Stimulated activated CD4-positive, alpha-beta T cell treated with anti-CD3 and anti-CD28 coated beads, TNF-alpha, amount 100 ng/mL, for 1 hour (primary cell): ENCODE data around the gene ZNF280C.
"Not testable (repeated sequence)": the region's sequence is repeated elsewhere in the genome, so short reads cannot be mapped to it uniquely, and the experiment has no call there.

ENCODE experiments used
- DNase-seq, 3 donors: peaks; one replicate each; pipeline ENCODE4 v3.0.0-alpha.2; 2020; ENCODE audit warnings: low read depth in 3 of 3, low spot score in 1 of 3

ZNF280C gene

DNA sequence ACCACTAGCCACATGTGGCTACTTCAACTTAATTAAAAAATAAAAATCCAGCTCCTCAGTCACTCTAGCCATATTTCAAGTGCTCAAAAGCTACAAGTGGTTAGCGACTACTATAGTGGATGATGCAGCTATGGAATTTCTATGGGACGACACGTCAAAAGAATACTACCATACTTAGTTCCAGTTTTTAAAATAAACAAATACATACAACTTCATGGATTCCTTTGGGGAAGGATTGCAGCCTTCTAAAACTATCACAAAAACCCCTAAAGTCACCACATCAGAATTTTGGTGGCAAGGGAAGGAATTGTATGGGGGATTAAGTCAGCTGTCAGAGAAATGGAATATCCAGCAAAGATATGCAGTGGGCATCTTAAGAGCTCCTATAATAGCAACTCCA, 6.5 kb downstream of the ZNF280C start:
- DNase-seq, result no peak

DNA sequence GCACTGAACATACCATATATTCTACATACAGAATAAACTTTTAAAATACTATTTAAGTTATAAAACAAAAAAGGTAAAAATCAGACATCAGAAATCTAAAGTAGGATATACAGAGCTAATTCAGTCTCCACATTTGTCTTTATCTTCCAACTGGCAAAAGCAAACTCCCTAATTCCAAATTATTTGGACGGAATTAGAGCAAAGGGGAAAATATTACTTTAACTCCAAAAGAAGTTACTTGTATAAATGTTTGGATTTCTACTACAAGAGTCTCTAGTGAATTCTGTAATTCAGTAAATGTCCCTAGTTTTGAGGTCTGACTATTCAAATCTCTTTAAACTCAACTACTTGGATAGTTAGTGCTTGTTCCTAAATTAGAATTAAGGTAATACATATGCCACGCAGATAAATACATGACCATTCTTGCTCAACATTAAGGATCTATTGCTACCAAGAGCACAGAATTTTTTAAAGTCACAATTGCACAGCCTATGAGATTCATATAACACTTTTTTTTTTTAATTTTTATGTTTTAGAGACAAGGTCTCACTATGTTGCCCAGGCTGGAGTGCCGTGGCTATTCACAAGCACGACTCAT, 7.3 kb downstream of the ZNF280C start:
- no peak for DNase-seq

DNA sequence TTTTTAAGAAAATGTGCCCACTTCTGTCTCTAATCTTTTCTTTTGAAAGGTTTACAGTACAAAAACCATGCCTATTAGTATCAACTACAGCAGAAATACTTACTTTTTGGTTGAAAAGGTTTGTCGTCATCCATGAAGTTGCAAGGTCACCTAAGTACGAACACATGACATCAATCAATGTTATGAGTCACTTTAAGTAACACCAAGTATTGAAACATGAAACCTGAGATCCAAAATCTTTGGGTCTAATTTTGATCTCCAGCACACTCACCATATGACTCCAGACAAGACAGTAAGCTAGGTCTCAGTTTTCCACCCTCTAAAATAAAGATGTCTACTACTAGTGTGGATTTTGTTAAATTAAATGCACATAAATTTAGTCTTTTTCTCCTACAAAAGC, 8.4 kb downstream of the ZNF280C start:
- no peak for DNase-seq

DNA sequence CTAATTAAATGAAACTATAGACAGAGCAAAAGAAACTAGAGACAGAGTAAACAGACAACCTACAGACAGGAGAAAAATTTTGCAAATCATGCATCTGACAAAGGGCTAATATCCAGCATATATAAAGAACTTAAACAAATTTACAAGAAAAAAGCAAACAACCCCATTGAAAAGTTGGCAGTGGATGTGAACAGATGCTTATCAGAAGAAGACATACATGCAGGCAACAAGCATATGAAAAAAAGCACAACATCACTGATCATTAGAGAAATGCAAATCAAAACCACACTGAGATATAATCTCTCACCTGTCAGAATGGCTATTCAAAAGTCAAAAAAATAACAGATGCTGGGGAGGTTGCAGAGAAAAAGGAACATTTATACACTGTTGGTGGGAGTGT, 14.8 kb downstream of the ZNF280C start:
- no peak for DNase-seq

DNA sequence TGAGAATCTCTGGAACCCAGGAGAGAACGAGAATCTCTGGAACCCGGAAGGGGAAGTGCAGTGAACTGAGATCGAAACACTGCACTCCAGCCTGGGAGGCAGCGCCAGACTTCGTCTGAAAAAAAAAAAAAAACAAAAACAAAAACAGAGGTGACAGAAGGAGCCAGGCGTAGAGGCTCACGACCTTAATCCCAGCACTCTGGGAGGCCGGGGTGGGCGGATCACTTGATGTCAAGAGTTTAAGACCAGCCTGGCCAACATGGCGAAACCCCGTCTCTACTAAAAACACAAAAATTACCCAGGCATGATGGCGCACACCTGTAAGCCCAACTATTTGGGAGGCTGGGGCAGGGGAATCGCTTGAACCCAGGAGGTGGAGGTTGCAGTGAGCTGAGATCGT, 17.0 kb downstream of the ZNF280C start:
- DNase-seq, result no peak

DNA sequence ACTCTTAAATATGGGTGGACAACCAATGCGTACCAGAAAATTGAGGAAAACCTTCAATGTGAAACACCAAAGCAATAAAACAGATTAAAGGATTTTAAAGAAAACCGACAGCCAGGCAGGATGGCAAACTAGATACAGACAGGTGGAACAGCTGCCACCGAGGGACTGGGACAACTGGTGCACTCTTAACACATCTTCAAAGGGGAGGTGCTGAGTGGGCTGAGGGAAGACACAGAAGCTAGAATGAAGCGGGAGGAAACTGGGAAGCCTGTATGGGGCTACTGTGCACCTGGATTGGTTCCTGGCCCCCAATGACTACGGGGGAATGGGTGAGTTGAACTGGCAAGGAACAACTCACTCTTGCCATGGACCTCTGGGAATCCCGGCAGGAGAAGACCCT, 20.7 kb downstream of the ZNF280C start:
- DNase-seq, result no peak

DNA sequence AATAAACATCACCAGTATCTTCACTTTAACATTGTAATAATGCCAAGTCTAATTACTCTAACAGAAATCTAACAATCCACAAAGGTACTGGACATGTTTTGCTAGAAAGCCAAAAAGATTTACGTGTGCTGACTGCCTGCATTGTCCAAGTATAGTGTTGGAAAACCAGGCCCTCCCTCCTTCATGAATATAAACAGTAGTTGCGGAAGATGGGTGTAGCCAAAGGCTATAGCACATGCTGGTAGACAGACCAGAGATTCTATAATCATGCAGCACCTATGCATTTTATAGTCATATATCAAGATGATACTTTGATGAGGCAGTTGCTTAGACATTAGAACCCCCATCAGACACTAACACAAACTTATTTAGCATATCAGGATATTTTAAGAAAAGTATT, 22.6 kb downstream of the ZNF280C start:
- no peak for DNase-seq

DNA sequence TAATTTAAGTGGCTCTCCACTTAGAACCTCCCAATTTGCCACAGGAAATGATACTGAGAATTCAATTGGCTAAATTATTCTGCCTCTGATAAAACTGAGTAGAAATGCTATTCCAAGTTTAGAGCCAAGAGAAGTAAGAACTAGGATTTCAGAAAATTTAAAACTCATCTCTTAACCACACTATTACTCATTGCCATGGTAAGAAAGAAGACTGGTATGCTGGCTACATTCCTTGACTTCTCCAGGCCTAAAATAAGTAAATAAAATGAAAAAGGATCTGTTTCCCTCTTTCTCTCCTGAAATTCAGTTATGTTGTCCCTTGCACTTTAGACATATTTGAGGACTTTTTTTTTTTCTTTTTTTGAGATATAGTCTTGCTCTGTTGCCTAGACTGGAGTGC, 23.3 kb downstream of the ZNF280C start:
- DNase-seq, result no peak

DNA sequence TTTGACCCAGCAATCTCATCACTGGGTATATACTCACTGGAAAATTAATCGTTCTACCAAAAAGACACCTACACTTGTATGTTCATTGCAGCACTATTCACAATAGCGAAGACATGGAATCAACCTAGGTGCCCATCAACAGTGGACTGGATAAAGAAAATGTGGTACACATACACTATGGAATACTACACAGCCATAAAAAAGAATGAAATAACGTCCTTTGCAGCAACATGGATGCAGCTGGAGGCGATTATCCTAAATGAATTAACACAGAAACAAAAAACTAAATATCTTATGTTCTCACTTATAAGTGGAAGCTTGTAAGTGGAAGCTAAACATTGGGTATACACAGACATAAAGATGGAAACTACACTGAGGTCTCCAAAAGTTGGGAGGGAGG, 37.5 kb downstream of the ZNF280C start:
- DNase-seq, result not testable (repeated sequence)

DNA sequence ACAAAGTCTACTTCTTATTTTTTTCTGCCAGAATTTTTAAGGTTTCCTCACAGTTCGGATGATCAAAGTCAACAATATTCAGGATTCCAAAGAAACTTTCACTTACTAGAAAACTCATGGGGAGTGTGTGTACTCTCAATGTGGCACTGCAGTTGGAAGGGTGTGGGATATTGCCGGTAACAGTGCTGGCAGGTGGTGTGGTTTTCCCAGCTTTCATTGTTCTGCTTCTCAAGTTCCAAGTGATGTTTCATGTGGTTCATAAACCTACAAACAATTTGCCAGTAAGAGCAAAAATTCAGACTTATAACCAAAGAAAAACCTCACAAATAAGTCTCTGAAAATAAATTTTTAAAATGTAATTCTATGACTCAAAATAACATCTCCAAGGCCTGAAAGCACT, 39.8 kb downstream of the ZNF280C start:
- DNase-seq, result no peak

DNA sequence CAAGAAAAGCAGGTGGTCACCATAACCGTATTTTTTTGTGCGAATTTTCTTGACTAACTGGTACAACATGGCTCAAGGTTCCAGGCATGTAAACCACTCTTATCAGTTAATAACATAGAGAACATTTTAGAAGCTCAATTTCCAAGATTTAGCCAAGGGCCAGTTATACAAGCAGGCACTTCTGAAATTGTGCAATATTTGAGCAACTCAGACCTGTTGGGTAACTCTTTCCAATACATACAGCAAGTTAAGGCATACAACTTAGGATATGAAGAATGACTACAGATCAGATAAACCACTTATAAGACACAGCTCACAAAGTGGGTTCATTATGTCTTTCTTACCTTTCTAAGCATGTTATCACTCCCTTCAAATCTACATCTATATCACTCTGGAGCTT, 43.9 kb downstream of the ZNF280C start:
- no peak for DNase-seq

DNA sequence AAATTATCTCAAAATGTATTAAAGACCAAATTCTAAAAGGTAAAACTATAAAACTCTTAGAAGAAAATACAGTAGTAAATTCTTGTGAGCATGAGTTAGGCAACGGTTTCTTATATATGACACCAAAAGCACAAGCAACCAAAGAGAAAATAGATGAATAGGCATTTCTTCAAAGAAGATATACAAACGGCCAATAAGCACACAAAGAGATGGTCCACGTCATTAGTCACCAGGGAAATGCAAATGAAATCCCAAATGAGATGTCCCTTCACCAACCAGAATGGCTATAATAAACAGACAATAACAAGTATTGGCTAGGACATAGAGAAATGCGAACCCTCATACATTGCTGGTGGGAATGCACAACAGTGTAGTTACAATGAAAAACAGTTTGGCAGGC, 52.4 kb downstream of the ZNF280C start:
- no peak for DNase-seq

DNA sequence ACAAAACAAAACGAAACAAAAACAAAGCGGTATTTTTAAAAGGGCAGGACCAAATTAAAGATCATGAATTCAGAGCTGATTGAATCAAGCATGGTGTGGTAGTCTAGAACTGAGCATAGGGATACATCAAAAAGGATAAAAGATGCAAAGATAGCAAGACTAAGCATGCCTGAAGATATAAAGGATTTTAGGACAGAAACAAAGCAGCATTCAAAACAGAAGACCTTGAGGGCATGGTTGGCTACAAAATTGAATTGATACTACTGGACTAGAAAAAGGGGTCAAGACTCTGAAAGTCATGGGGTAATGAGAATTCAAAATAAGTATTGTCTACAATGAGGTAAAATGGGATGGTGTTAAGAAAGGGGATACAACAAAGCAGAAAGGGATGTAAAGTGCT, 55.3 kb downstream of the ZNF280C start:
- DNase-seq, result no peak

DNA sequence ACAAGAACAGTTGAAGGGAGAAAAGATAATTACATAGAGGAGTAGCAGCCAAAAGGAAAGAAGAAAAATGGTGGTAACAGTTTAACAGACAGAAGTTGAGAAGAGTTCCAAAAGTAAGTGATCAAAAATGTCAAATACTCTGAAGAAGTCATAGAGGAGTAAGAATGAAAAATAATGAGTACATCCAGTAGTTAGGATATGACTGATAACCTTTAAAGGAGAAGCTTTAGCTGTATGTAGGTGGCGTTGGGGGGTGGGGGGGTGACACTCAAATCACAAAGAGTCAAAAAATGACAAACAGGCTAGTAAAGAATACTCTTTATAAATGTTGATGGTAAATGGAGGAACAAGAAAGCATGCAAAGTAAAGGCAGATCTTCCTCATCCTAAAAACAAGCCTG, 56.3 kb downstream of the ZNF280C start:
- DNase-seq, result no peak

DNA sequence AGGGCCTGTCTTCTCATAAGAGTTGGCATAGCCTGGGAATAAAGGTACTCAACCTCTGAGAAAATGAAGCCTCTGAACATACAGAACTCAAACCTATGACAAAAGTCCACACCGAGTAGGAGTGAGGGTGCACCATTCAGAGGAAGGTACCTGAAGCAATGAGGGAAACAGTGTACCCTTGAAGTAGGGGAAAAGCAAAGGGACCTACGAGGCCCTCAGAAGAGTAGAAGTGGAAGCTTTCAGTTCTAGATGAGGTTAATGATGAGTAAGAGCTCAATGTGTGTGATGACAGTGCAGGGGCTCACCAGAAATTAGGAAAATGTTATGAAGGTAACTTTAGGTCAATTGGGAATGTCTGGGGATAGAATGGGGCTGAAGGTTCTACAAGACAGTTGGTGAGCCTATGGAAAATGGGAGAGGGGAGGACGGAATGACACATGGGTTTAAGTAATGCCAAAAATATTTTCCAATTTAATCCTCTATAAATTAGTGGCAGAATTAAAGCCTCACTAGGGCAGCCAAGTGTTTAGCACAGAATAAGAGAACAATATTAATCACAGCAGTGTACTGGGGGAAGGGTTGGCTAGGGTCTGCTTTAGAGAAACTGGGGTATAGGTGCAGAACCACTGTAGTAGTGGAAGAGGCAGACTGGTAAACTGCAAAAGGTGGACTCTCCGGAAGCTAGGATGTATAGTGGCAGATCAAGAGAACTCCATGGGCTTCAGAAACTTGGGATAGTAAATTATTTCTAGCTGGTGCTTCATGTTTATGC, 57.1 kb downstream of the ZNF280C start:
- no peak for DNase-seq

DNA sequence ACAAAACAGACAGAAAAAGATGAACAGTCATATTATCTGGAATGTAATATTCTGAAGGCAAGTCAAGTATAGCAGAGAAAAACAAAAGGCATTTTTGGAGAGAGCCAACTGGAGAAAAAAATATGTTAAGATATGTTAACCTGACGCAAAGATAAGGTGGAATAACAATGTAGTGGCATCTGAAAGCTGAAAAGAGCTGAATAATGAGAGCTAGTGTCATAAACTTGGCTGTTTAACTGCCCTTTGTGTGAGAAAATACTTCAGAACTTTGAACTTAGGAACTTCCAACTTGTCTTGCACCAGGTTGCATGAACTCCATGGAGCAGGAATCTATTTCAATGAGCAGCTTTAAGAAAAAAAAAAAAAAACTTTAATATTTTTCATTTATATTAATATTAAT, 64.1 kb downstream of the ZNF280C start:
- no peak for DNase-seq

DNA sequence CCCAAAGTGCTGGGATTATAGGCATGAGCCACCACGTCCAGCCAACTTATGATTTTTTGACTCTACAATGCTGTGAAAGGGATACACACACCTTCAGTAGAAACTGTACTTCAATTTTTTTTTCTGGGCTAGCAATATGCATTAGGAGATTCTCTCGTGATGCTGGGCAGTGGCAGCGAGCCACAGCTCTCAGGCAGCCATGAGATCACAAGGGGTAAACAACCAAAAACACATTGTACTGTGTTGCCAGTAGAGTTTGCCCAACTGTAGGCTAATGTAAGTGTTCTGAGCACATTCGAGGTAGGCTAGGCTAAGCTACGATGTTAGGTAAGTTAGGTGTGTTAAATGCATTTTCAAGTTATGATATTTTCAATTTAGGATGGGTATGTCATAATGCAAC, 71.2 kb downstream of the ZNF280C start:
- no peak for DNase-seq

DNA sequence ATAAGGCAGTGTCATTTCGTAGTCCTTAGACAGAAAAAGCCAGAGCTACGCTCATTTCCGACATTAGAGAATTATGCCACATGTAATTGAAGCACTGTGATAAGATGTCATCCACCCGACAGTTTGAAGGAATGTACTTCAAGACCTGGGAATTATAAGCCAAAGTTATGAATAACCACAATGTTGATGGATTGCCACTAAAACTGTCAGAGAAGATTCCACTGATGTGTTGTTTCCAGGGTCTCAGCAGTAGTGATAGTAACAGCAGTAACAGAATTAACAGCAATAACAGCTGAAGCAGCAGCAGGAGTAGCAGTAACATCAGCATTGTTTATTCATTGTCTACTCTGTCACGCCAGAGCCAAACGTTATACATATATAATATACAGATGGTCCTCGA, 72.2 kb downstream of the ZNF280C start:
- DNase-seq, result no peak

DNA sequence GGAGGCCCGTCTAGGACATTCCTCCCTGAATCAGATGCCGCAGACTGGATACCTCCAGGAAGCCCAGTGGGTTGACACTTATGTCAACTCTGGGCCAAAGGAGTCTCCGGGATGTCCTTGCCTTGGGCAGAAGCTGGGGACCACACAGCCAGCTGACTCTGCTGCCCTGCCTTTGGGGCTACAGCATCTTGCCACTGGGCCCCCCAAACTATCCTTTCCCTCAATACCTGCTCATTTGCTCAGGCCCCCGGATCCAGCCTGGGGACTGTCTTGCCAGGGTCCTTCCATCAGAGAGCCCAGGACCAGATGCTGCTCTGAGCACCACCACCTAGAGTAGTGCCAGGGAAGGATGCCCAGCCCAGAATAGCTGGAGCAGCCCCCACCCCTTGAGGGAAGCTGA, 77.9 kb downstream of the ZNF280C start:
- no peak for DNase-seq

DNA sequence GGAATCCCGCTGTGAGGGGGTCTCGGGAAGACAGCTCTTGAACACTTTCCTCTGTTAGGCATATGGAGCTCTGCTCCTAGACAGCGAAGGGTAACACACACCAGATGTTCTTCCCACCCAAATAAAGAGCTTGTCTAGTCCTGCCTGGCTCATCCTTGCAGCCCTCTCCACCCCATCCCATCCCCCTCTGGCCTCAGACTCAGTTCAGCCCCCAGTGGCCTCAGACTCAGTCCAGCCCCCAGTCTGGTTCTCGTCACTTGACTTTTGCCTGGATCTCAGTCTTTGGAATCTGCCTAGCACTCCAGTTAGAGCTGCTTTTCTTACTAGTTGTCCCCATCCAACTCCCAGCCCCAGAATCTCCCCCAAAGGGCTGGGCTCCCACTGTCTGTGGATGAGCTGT, 82.0 kb downstream of the ZNF280C start:
- DNase-seq, result no peak

DNA sequence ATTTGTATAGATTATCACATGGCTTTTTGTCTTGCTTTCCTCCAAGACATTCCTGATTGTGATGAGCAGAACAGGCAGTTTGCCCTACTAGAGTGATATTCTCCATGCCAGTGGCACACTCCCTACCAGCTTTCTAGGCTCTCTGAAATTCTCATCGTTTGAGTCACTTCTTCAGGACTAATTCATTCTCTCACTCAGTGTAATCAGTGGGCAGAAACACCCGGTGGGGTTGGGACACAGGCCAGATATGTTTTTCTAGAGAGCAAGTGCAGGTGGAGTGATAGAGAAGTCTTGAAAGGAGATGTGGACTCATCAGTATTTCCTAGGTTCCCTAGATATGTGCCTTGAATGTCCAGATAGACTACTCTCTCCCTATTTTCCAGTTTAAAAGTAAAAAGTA, 83.8 kb downstream of the ZNF280C start:
- no peak for DNase-seq

DNA sequence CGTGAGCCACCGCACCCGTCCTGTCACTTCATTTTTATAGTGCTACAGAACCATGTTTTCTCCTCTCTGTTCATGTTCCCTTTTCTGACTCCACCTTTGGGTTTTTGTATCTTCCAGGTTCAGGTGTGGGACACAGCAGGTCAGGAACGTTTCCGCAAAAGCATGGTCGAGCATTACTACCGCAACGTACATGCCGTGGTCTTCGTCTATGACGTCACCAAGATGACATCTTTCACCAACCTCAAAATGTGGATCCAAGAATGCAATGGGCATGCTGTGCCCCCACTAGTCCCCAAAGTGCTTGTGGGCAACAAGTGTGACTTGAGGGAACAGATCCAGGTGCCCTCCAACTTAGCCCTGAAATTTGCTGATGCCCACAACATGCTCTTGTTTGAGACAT, 84.5 kb downstream of the ZNF280C start:
- DNase-seq, result no peak

DNA sequence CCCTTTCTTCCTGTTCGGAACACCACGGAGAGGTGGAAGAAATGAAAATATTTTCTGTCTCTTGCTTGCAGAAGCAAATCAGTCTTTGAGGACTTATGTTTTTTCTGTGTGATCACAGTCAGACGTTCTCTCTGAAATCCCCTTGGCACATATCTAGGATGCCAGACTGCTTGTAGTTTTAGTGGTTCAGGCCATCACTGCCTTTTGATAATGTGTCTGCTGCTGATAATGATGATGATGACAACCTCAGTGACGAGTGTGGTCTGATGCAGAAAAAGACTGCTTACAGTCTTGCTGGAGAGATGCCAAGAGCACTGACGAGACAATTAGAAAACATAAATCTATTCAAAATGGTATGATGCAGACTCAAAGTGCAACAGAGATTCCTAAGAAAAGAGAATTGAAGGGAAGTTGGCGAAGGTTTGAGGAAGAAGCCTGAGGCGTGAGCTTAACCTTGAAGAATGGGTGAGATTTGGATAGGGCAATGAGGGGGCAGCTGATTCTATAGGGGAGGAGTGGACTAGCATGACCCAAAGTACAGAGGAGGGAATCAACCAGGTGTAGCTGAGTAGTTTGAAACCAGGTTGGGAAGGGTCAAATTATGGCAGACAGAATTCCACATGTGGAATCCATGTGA, 89.0 kb downstream of the ZNF280C start:
- DNase-seq, result no peak
